Measurements from ENCODE around the gene PCGF1. TPM values are rescaled to one million over a fixed set of nuclear protein-coding genes. Genes with fewer than 3 reads are reported as not detected.

PCGF1 gene
- total and polyA plus RNA-seq, 2 of the 13 experiments (the other 11 are each of a cell fraction or from before 2014, with no cell fraction given): 20.4 to 22.6 TPM

DNA sequence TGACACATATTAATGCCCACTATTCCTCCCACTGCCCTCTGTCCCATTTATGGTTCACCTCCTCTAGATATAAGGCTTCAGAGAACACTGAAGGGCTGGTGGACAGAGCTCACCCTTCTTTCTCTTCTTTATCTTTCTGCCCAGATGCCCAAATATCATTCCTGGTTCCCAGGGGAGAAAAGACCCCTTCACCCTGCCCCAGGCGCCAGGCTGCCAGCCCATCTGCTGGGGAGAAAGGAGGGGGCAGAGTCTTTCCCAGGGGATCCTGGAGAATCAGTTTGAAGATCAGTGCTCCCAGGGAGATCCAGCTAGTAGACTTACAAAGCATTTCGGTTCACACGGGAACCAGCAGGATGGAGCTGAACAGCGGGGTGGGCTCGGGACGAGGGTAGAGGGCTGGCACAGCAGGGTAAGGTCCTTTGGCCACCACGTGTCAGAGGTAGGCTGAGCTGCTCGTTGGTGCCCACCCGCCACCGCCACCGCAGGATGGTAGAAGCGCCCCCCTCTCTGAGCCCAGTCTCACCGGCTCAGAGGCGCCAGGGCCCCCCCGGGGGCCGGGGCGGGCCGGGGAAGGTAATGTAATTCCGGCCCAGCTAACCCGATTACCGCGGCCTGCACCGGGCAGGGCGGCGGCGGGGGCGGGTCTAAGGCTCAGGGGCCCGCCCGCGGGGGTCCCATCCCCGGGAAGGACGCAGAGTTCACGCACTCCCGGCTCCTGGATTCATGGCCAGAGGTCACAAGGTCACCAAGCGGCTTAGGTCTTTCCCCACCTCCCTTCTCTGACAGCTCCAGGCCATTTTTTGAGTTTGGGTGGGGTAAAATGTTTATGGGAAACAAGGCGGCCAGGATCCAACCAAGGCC, 5.5 kb upstream of the PCGF1 start (continued):
- TF ChIP-seq, protein P1, sequence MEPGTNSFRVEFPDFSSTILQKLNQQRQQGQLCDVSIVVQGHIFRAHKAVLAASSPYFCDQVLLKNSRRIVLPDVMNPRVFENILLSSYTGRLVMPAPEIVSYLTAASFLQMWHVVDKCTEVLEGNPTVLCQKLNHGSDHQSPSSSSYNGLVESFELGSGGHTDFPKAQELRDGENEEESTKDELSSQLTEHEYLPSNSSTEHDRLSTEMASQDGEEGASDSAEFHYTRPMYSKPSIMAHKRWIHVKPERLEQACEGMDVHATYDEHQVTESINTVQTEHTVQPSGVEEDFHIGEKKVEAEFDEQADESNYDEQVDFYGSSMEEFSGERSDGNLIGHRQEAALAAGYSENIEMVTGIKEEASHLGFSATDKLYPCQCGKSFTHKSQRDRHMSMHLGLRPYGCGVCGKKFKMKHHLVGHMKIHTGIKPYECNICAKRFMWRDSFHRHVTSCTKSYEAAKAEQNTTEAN (CRISPR knock-in tag; conservative IDR thresholded peaks at IDR 0.05): no peak
- TF ChIP-seq MTF1 (CRISPR knock-in tag; IDR thresholded peaks at IDR 0.05) (no peak), ERF (CRISPR knock-in tag; IDR thresholded peaks at IDR 0.05) (no peak), FOXA3 (CRISPR knock-in tag; IDR thresholded peaks at IDR 0.05) (no peak), NAIF1 (CRISPR knock-in tag; IDR thresholded peaks at IDR 0.05; ENCODE audit: borderline replicate concordance) (no peak), SMAD3 (CRISPR knock-in tag; IDR thresholded peaks at IDR 0.05) (no peak), FOXP1 (IDR thresholded peaks at IDR 0.05) (no peak), FOXP1 (CRISPR knock-in tag; IDR thresholded peaks at IDR 0.05) (no peak), HOXA9 (CRISPR knock-in tag; IDR thresholded peaks at IDR 0.05; ENCODE audit: borderline replicate concordance) (no peak), NFE2 (CRISPR knock-in tag; IDR thresholded peaks at IDR 0.05) (no peak), ZNF329 (CRISPR knock-in tag; IDR thresholded peaks at IDR 0.05; ENCODE audit: low read depth) (no peak)
- TF ChIP-seq, protein P2, sequence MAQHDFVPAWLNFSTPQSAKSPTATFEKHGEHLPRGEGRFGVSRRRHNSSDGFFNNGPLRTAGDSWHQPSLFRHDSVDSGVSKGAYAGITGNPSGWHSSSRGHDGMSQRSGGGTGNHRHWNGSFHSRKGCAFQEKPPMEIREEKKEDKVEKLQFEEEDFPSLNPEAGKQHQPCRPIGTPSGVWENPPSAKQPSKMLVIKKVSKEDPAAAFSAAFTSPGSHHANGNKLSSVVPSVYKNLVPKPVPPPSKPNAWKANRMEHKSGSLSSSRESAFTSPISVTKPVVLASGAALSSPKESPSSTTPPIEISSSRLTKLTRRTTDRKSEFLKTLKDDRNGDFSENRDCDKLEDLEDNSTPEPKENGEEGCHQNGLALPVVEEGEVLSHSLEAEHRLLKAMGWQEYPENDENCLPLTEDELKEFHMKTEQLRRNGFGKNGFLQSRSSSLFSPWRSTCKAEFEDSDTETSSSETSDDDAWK (CRISPR knock-in tag; IDR thresholded peaks at IDR 0.05): no peak
- TF ChIP-seq, protein P3, sequence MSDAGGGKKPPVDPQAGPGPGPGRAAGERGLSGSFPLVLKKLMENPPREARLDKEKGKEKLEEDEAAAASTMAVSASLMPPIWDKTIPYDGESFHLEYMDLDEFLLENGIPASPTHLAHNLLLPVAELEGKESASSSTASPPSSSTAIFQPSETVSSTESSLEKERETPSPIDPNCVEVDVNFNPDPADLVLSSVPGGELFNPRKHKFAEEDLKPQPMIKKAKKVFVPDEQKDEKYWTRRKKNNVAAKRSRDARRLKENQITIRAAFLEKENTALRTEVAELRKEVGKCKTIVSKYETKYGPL (CRISPR knock-in tag; IDR thresholded peaks at IDR 0.05): no peak
- TF ChIP-seq, protein P4, sequence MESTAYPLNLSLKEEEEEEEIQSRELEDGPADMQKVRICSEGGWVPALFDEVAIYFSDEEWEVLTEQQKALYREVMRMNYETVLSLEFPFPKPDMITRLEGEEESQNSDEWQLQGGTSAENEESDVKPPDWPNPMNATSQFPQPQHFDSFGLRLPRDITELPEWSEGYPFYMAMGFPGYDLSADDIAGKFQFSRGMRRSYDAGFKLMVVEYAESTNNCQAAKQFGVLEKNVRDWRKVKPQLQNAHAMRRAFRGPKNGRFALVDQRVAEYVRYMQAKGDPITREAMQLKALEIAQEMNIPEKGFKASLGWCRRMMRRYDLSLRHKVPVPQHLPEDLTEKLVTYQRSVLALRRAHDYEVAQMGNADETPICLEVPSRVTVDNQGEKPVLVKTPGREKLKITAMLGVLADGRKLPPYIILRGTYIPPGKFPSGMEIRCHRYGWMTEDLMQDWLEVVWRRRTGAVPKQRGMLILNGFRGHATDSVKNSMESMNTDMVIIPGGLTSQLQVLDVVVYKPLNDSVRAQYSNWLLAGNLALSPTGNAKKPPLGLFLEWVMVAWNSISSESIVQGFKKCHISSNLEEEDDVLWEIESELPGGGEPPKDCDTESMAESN (CRISPR knock-in tag; conservative IDR thresholded peaks at IDR 0.05): no peak
- TF ChIP-seq, protein P5, sequence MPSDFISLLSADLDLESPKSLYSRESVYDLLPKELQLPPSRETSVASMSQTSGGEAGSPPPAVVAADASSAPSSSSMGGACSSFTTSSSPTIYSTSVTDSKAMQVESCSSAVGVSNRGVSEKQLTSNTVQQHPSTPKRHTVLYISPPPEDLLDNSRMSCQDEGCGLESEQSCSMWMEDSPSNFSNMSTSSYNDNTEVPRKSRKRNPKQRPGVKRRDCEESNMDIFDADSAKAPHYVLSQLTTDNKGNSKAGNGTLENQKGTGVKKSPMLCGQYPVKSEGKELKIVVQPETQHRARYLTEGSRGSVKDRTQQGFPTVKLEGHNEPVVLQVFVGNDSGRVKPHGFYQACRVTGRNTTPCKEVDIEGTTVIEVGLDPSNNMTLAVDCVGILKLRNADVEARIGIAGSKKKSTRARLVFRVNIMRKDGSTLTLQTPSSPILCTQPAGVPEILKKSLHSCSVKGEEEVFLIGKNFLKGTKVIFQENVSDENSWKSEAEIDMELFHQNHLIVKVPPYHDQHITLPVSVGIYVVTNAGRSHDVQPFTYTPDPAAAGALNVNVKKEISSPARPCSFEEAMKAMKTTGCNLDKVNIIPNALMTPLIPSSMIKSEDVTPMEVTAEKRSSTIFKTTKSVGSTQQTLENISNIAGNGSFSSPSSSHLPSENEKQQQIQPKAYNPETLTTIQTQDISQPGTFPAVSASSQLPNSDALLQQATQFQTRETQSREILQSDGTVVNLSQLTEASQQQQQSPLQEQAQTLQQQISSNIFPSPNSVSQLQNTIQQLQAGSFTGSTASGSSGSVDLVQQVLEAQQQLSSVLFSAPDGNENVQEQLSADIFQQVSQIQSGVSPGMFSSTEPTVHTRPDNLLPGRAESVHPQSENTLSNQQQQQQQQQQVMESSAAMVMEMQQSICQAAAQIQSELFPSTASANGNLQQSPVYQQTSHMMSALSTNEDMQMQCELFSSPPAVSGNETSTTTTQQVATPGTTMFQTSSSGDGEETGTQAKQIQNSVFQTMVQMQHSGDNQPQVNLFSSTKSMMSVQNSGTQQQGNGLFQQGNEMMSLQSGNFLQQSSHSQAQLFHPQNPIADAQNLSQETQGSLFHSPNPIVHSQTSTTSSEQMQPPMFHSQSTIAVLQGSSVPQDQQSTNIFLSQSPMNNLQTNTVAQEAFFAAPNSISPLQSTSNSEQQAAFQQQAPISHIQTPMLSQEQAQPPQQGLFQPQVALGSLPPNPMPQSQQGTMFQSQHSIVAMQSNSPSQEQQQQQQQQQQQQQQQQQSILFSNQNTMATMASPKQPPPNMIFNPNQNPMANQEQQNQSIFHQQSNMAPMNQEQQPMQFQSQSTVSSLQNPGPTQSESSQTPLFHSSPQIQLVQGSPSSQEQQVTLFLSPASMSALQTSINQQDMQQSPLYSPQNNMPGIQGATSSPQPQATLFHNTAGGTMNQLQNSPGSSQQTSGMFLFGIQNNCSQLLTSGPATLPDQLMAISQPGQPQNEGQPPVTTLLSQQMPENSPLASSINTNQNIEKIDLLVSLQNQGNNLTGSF (CRISPR knock-in tag; IDR thresholded peaks at IDR 0.05): no peak
- TF ChIP-seq, protein P6, sequence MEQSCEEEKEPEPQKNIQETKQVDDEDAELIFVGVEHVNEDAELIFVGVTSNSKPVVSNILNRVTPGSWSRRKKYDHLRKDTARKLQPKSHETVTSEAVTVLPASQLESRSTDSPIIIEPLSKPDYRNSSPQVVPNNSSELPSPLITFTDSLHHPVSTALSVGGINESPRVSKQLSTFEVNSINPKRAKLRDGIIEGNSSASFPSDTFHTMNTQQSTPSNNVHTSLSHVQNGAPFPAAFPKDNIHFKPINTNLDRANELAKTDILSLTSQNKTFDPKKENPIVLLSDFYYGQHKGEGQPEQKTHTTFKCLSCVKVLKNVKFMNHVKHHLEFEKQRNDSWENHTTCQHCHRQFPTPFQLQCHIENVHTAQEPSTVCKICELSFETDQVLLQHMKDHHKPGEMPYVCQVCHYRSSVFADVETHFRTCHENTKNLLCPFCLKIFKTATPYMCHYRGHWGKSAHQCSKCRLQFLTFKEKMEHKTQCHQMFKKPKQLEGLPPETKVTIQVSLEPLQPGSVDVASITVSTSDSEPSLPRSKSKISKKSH (CRISPR knock-in tag; IDR thresholded peaks at IDR 0.05; ENCODE audit: borderline replicate concordance): no peak; the same call in 1 of the 2 replicates
